Hepatocyte (in vitro differentiated cells): Measurements from ENCODE around the gene NPIPB8. TPM values are rescaled to one million over a fixed set of nuclear protein-coding genes. Genes with fewer than 3 reads are reported as not detected.
"Not testable (repeated sequence)": the region's sequence is repeated elsewhere in the genome, so short reads cannot be mapped to it uniquely, and the experiment has no call there.

ENCODE experiments used
- DNase-seq: peaks from one replicate; pipeline ENCODE4 v3.0.0-alpha.2; 2016; ENCODE audit warnings: low spot score
- H2AFZ ChIP-seq: fragments of 200-600 bp; sonication (generic); 2 replicates; pipeline ENCODE4 v1.6.0; 2016; ENCODE audit warnings: antibody characterized with exemption, mild to moderate bottlenecking
- H3K27ac ChIP-seq: fragments of 200-600 bp; sonication (generic); 2 replicates; pipeline ENCODE4 v1.5.1; 2016; ENCODE audit warnings: mild to moderate bottlenecking
- H3K27me3 ChIP-seq: fragments of 200-600 bp; sonication (generic); 2 replicates; pipeline ENCODE4 v1.6.1; 2016
- H3K36me3 ChIP-seq: fragments of 200-600 bp; sonication (generic); replicated peaks from 2 replicates; pipeline ENCODE4 v1.5.1; 2016; ENCODE audit warnings: low read depth; ENCODE audit not compliant: insufficient read depth
- H3K4me1 ChIP-seq: fragments of 200-600 bp; sonication (generic); 2 replicates; pipeline ENCODE4 v1.5.1; 2016; ENCODE audit warnings: mild to moderate bottlenecking, moderate library complexity; ENCODE audit not compliant: insufficient read depth
- H3K4me2 ChIP-seq: fragments of 200-600 bp; sonication (generic); 2 replicates; pipeline ENCODE4 v1.6.0; 2016
- H3K4me3 ChIP-seq: fragments of 200-600 bp; sonication (generic); 2 replicates; pipeline ENCODE4 v1.5.1; 2016; ENCODE audit warnings: mild to moderate bottlenecking
- H3K79me2 ChIP-seq: fragments of 200-600 bp; sonication (generic); 2 replicates; pipeline ENCODE4 v1.6.0; 2017; ENCODE audit warnings: mild to moderate bottlenecking
- H3K9me2 ChIP-seq: fragments of 200-600 bp; sonication (generic); replicated peaks from 2 replicates; pipeline ENCODE4 v1.6.0; 2017; ENCODE audit warnings: mild to moderate bottlenecking; ENCODE audit not compliant: insufficient read depth
- H3K9me3 ChIP-seq: fragments of 200-600 bp; sonication (generic); 2 replicates; pipeline ENCODE4 v1.5.1; 2016; ENCODE audit warnings: low read depth, mild to moderate bottlenecking
- H4K20me1 ChIP-seq: fragments of 200-600 bp; sonication (generic); 2 replicates; pipeline ENCODE4 v1.6.0; 2016; ENCODE audit warnings: mild to moderate bottlenecking; ENCODE audit not compliant: insufficient read depth, poor library complexity, severe bottlenecking
- CTCF ChIP-seq: fragments of 200-600 bp; sonication (generic); IDR thresholded peaks from 2 replicates; pipeline ENCODE4 v1.5.1; 2016; ENCODE audit warnings: antibody characterized with exemption, mild to moderate bottlenecking; ENCODE audit not compliant: poor library complexity
- EZH2 ChIP-seq: fragments of 200-600 bp; sonication (generic); IDR thresholded peaks from 2 replicates; pipeline ENCODE4 v1.6.1; 2016; ENCODE audit warnings: antibody characterized with exemption, mild to moderate bottlenecking, borderline replicate concordance
- EZH2phosphoT487 ChIP-seq: fragments of 200-600 bp; sonication (generic); IDR thresholded peaks from one replicate; pipeline ENCODE4 v1.6.1; 2018; ENCODE audit warnings: antibody characterized with exemption, mild to moderate bottlenecking, low read depth, moderate library complexity; ENCODE audit not compliant: unreplicated experiment, severe bottlenecking
- WGBS: methylation state at CpG from one replicate; pipeline ENCODE4 v1.1.6; 2016; ENCODE audit warnings: low lambda C conversion rate; ENCODE audit errors: missing lambda C conversion rate; 5-methylcytosine and 5-hydroxymethylcytosine counted together
- polyA plus RNA-seq: library from polyadenylated mRNA; unstranded; fragments of >200 nt; fragmentation: Nextera tagmentation; extraction: Ambion mirVana; gene quantifications from 2 replicates; pipeline ENCODE4 v1.2.1, GENCODE V29; 2016
- total RNA-seq: library from RNA; depleted of rRNA; stranded (reverse); fragments of >200 nt; gene quantifications from 2 replicates; pipeline ENCODE4 v1.2.3, GENCODE V29; 2014

The NPIPB8 gene
- total and polyA plus RNA-seq, 2 experiments from 2014 or later = 0.47 TPM; not detected in 1

DNA sequence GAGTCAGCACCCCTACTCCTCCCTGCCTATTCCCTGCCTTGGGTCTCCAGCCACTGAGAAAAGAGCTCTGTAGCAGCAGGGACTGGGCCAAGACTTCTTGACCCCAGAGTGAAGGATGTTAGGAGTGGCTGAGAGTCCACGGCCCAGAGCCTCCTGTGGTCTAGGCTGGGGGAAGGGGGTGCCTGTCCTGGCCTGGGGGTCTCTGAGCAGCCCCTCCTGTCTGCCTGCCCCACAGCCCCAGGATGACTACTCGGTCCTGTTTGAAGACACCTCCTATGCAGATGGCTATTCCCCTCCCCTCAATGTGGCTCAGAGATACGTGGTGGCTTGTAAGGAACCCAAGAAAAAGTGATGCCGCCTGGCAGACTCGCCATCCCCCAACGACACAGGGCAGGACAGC is 46.5 kb upstream of the NPIPB8 start:
- 93% methylated on average over 6 of the region's 6 CpGs for WGBS
- H3K79me2 ChIP-seq = no peaks in the 10 kb centered on the region
- no peak overlapping the region for H3K27ac ChIP-seq
- H3K9me3 ChIP-seq = no peaks in the 10 kb centered on the region
- no peak overlapping the region for H2AFZ ChIP-seq
- H3K9me2 ChIP-seq = no peaks in the 10 kb centered on the region
- H3K4me1 ChIP-seq = peaks cover 3% of the 10 kb centered on the region
- H3K27me3 ChIP-seq = no peaks in the 10 kb centered on the region
- H3K4me3 ChIP-seq = no peak overlapping the region
- no peak for DNase-seq
- H4K20me1 ChIP-seq = no peaks in the 10 kb centered on the region
- TF ChIP-seq EZH2 = no peak
- no peak for TF ChIP-seq EZH2phosphoT487
- TF ChIP-seq CTCF = no peak
- H3K4me2 ChIP-seq = no peak overlapping the region
- H3K36me3 ChIP-seq = no peaks in the 10 kb centered on the region

- H3K27ac ChIP-seq = no peak overlapping the region
- TF ChIP-seq CTCF = no peak
- no peak for TF ChIP-seq EZH2phosphoT487
- no peak for TF ChIP-seq EZH2
- H3K4me2 ChIP-seq = no peak overlapping the region
- no peaks in the 10 kb centered on the region for H3K27me3 ChIP-seq
- H3K9me3 ChIP-seq = no peaks in the 10 kb centered on the region
- H2AFZ ChIP-seq = no peak overlapping the region
- no peak overlapping the region for H3K4me3 ChIP-seq
- 99% methylated on average over 5 of the region's 5 CpGs for WGBS
- H3K79me2 ChIP-seq = no peaks in the 10 kb centered on the region
- H3K9me2 ChIP-seq = no peaks in the 10 kb centered on the region
- no peaks in the 10 kb centered on the region for H3K36me3 ChIP-seq
- peaks cover 11% of the 10 kb centered on the region for H3K4me1 ChIP-seq
- no peaks in the 10 kb centered on the region for H4K20me1 ChIP-seq
- DNase-seq = no peak
Measured at GRCh38 chr16:28592511-28592910, 45.4 kb upstream of the NPIPB8 start.

- no peaks in the 10 kb centered on the region for H3K27me3 ChIP-seq
- H3K9me2 ChIP-seq = no peaks in the 10 kb centered on the region
- no peaks in the 10 kb centered on the region for H3K79me2 ChIP-seq
- H3K9me3 ChIP-seq = no peaks in the 10 kb centered on the region
- H3K36me3 ChIP-seq = no peaks in the 10 kb centered on the region
- no peak overlapping the region for H3K4me3 ChIP-seq
- H3K27ac ChIP-seq = no peak overlapping the region
- peaks cover 11% of the 10 kb centered on the region for H3K4me1 ChIP-seq
- DNase-seq = no peak
- H4K20me1 ChIP-seq = no peaks in the 10 kb centered on the region
- TF ChIP-seq EZH2 (no peak), CTCF (no peak), EZH2phosphoT487 (no peak)
- 97% methylated on average over 13 of the region's 13 CpGs for WGBS
- no peak overlapping the region for H3K4me2 ChIP-seq
- no peak overlapping the region for H2AFZ ChIP-seq
Measured at GRCh38 chr16:28592979-28593553, 44.8 kb upstream of the NPIPB8 start.

DNA sequence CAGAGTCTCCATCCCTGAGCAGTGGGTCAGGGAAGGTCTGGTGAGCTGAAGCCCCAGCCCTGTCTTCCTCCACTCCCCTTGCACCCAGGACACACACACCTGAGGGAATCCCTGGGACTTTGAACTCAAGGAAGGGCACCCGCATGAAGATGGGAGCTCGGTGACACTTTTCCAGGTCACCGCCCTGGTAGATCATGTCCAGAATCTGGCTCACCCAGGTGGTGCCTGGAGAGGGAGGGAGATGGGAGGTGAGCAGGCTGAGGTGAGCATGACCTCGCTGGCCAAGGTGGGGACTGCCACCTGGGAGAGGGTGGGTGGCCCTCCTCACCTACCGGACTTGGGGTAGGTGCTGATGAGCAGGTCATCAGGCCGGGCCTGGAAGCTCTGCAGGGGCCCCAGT is 42.4 kb upstream of the NPIPB8 start:
- H2AFZ ChIP-seq, H3K9me2 ChIP-seq, H3K36me3 ChIP-seq, H3K4me3 ChIP-seq, H4K20me1 ChIP-seq, H3K4me2 ChIP-seq, H3K27me3 ChIP-seq, H3K79me2 ChIP-seq, H3K9me3 ChIP-seq, DNase-seq, H3K27ac ChIP-seq: not testable (repeated sequence)
- 95% methylated on average over 6 of the region's 6 CpGs for WGBS
- peaks cover 11% of the 10 kb centered on the region for H3K4me1 ChIP-seq
